Measurements from ENCODE around the gene AURKB. TPM values are rescaled to one million over a fixed set of nuclear protein-coding genes. Genes with fewer than 3 reads are reported as not detected.

Gene AURKB
- total and polyA plus RNA-seq, 2 of the 4 experiments (the other 2 are of a cell fraction): 45.9 to 62.0 TPM

GRCh38 chr17:8221663-8222379, 11.4 kb upstream of the AURKB start (continued):
- TF ChIP-seq RCOR1 (IDR thresholded peaks at IDR 0.05; ENCODE audit: insufficient replicate concordance, low read length) (no peak), MAFK (IDR thresholded peaks at IDR 0.05; ENCODE audit: low read depth, low read length) (peak; percentile 53; the same call in 1 of the 2 replicates), BHLHE40 (IDR thresholded peaks at IDR 0.05; ENCODE audit: low read depth, low read length) (no peak)
